SKM-1 (cell line): ENCODE data around the gene BHLHE23.

Source experiments
- DNase-seq: peaks from one replicate; lab custom pipeline; 2025; ENCODE audit not compliant: unreplicated experiment; lab: John Stamatoyannopoulos, UW

The BHLHE23 gene

DNA sequence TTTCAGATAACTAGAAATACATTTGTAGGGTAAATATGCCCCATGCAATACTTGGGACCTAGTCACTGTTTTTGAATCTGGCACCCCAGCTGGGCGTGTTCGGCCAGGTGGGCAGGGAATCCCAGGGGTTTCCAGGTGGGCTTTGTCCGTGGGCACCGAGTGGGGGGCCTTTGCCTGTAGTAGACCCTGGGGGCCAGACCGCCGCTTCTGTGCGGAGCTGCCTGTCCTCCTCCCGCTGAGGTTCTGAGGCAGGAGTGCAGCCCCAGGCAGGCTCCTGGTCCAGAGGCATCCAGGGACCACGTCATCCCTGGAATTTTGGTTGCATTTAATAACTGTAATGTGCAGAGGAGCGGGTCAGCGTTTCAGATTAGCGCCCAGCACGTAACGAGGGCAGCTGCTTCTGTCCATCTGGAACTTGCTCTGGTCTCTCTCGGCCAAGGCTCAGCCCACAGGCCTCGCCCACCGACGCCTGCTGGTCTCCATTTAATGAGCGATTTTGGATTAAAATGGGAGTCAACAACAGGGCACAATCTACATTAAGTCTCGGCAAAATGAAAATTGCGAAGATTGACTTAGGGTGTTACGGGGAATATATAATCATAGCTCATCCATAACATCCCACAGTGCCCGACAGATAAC, 12.8 kb downstream of the BHLHE23 start:
- DNase-seq, result no peak

DNA sequence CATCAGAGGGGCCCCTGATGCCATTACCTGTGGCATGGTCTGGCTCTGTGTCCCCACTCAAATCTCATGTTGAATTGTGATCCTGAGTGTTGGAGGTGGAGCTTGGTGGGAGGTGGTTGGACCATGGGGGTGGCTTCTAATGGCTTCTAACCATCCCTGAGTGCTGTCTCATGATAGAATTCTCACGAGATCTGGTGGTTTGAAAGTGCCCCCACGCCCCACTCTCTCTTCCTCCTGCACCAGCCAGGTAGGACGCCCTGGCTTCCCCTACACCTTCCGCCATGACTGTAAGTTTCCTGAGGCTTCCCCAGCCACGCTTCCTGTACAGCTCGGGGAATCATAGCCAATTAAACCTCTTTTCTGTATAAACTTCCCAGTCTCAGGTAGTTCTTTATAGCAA, 14.9 kb downstream of the BHLHE23 start:
- no peak for DNase-seq

GRCh38 chr20:62991196-62991807, 15.5 kb downstream of the BHLHE23 start:
- DNase-seq, result no peak

- no peak for DNase-seq
Measured at GRCh38 chr20:62990306-62990825, 16.4 kb downstream of the BHLHE23 start.

DNA sequence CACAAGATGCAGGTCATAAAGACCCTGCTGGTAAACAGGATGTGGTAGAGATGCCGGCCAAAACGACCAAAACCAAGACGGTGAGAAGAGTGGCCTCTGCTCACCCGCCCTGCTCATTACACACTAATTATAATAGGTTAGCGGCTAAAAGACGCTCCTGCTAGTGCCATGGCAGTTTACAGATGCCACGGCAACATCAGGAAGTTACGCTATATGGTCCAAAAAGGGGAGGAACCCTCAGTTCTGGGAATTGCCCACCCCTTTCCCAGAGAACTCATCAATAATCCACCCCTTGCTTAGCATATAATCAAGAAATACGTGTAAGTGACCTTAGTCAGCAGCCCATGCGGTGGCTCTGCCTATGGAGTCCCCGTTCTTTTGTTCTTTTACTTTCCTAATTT, 17.6 kb downstream of the BHLHE23 start:
- DNase-seq, result no peak

- no peak for DNase-seq
Measured at GRCh38 chr20:62987114-62987513, 19.6 kb downstream of the BHLHE23 start.

DNA sequence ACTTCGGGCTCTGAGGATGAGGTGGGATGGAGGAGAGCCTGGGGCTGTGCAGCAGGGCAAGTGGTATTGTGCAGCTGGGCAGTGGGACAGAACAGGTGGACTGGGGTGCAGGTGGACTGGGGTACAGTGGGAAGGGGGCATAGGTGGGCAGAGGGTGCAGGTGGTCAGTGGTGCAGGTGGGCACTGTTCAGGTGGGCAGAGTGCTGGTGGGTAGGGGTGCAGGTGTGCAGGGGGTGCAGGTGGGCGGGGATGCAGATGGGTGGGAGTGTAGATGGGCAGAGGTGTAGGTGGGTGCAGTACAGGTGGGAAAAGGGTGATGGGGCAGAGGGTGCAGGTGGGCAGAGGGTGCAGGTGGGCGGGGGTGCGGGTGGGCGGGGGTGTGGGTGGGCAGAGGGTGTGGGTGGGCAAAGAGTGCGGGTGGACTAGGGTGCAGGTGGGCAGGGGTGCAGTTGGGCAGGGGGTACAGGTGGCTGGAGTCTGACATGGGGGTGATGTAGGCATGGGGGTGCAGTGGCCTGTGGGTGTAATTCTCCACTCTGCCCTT, 20.4 kb downstream of the BHLHE23 start:
- DNase-seq, result no peak

- no peak for DNase-seq
Measured at GRCh38 chr20:62985444-62985778, 21.4 kb downstream of the BHLHE23 start.

DNA sequence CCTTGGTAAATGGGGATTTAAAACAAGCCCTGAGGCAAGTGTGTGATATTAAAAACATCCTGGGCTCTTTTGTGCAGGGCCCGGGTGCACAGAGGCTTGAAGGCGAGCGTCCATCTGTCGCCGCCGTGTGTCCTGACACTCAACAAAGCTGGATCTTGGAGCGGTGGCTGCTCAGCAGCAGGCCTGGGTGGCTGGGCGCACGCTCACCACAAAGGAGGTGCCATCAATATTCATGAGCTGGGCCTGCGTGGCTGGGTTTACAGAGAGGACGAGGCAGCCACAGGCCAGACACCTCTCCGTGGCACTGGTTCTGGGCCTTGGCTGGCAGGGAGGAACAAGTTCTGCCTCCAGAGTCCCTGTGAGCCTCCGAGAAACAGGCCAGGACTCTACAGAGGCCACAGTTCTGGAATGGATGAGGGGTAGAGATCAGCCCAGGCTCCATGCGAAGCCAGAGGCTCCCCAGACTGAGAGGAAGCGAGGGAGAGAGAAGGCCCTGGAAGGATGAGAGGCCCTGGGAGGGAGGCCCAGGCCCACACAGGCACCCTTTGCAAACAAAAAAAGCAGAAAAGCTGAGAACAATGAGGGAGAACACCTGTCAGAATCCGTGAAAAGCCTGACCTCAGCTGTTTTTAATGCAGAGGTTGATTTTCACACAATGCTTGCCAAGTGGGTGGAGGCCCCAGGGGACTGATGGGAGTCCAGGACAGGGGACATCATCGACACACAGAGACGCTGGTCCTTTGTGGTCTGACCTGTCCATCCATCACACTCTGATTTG, 21.9 kb downstream of the BHLHE23 start:
- DNase-seq, result no peak

- DNase-seq, result no peak
Measured at GRCh38 chr20:62983210-62983609, 23.6 kb downstream of the BHLHE23 start.

DNA sequence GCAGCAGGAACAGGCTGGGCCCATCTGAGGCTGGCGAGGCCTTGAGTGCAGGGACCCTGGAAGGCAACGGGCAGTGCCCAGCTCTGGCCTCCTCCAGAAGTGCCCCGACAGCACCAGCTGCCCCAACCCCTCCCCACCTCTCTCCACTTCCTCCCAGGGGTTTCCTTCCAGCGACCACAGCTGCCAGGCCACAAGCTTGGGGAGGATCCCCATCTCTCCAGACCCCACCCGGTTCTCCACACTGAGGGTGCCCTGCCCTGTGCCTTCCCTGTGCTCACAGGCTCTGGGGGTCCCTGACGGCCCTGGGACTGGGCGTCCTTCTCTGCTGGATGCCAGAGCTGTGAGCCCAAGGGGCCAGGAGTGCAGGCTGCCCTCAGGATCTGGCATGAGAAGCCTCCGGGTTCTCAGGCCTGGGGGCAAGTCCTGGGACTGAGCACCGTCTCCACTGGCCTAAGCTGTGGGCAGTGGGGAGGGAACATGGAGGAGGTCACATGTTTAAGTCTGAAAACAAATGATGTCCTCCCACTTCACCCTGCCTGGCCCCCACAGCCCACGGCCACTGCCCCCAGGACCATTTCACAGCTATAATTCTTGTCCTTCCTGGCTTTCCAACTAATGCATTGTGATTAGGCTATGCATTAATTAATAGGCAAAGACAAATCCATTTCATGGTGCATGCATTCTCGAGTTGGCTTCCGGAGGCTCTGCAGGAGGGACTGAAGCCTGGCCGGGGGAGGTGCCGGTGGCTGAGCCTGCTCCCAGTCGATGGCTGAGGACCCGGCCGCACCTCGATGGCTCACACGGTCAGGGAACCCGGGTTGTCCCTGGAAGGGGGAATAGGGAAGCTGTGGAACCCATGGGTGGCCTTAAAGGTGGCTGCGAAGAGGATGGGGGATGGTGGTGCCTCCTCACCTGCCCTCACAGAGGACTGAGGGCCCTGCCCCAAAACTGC, 24.4 kb downstream of the BHLHE23 start:
- no peak for DNase-seq

DNA sequence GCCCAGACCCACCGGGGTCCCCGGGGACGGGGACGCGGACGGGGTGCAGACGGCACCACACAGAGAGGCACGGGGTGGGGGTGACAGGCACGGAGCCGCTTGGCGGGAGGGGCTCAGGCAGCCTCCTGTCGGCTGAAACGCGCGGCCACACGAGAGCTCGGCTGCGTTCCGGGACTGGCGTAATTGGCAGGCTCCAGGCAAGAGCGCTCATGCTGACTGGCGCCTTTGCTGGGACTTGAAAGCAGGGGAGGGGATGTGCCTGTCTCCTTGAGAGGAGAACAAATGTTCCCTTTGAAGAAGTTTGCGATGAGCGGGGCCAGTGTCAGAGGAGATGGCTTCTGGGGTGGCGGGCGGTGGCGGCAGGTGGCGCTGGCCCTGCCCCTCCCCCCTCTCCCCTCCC, 25.8 kb downstream of the BHLHE23 start:
- DNase-seq, result no peak

DNA sequence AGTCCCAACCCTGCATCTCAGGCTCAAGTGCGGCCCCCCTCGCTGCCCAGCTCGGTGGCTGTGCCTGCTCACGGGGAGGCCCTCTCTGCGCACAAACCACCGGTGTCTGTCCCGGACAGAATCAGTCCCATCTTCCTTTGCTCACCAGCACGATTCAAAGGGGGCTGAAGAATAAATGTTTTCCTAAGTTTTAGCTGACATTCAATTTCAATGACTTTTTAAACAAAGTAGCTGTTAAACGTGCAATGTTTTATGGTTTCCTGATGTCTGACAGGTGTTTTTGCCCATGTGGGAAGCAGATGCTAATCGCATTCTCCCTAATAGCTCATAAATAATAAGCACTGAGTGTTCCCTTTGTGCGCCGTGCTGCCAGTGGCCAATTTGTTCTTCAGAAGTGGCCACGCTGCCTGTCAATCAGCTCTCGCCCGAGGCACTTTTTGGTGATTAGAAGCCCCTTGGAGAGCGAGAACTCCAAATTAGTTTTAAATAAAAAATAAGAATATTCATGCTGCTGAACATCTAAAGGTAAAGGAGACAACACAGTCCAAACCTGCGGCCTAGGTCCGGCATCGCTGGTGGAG, 26.3 kb downstream of the BHLHE23 start:
- DNase-seq, result no peak

DNA sequence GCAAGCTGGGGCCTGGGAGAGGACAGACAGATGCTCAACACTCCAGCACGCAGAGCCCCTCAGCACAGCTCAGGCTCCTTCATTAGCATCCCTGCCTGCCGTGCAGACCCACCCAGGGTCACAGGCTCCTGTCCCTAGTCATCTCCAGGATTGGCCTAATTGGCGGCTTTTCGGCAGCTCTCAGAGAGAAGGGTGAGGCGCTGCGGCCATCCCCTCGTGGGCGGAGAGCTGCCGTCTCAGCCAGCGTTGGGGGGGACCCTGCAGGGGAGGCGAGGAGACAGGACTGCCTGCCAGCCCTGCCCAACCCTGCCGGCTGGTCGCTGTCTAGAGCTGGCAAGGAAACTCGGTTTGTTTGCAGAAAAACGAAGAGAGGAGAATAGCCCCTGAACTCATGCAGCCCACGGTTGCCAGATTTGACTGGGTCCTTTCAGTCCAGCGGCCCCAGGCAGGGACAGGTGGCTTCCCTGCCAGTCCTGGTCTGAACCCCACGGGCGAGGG, 26.8 kb downstream of the BHLHE23 start:
- no peak for DNase-seq

DNA sequence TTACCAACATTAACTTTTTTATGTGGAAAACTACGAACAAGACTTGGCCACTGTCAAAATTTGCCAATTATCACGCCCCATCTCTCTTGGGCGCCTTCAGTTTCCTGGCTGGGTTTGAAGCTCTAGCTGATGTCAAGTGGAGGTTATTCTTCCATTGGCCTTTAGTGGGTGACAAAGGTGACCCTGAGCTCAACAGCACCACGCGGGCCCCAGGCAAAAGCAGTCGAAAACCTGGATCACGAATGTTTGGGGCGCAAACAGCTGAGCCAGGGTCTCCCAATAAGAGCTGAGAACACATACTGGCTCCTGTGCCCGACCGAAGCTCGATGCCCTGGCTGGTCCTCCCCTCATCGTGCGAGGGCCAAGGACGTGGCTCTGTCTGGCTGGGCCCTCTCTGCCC, 27.5 kb downstream of the BHLHE23 start:
- no peak for DNase-seq

GRCh38 chr20:62978561-62978943, 28.2 kb downstream of the BHLHE23 start:
- DNase-seq, result no peak

- no peak for DNase-seq
Measured at GRCh38 chr20:62977613-62978560, 28.9 kb downstream of the BHLHE23 start.

DNA sequence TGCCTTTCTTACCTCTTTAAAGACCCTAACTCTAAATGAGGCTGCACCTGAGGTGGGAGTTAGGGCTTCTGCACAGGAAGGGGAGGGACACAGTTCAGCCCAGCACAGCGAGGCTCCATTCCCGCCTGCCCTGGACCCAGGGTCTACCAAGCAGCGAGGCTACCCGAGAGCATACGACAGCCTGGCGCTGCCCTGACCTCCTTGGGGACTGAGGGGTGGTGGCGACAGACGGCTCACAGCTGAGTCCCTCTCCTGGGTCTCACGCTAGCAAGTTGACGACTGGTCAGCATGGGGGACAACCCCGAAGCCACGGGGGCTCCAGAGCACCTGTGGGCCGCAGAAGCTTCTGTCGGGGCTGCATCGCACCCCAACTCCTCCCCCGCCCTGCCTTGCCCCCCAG, 29.9 kb downstream of the BHLHE23 start:
- DNase-seq, result no peak

DNA sequence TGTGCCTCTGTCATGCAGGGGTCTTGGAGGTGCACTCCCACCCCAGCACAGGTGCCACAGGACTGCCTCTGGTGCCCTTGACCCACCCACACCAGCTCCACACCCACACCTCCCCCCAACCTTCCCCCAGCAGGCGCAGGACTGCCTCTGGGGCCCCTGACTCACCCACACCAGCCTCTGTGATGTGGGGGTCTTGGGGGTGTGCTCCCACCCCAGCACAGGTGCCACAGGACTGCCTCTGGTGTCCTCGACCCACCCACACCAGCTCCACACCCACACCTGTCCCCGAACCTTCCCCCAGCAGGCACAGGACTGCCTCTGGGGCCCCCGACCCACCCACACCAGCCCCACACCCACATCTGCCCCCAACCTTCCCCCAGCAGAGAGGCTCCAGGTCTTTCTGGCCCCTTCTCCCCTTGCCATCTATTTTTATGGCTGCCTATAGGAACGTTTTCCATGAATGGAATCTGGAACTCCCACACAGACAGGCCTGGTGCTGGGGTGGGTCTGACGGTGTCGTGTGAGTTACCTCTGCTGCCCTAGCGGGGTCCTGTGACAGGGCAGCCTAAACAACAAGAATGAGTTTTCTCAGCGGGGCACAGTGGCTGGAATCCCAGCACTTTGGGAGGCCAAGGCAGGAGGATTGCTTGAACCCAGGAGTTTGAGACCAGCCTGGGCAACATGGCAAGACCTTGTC, 30.8 kb downstream of the BHLHE23 start:
- DNase-seq, result no peak
